ENCODE measurements around the gene NME4. TPM values are rescaled to one million over a fixed set of nuclear protein-coding genes. Genes with fewer than 3 reads are reported as not detected.

The NME4 gene
- total and polyA plus RNA-seq, 4 experiments from 2014 or later = 34.9 to 61.7 (median 44.9) TPM

DNA sequence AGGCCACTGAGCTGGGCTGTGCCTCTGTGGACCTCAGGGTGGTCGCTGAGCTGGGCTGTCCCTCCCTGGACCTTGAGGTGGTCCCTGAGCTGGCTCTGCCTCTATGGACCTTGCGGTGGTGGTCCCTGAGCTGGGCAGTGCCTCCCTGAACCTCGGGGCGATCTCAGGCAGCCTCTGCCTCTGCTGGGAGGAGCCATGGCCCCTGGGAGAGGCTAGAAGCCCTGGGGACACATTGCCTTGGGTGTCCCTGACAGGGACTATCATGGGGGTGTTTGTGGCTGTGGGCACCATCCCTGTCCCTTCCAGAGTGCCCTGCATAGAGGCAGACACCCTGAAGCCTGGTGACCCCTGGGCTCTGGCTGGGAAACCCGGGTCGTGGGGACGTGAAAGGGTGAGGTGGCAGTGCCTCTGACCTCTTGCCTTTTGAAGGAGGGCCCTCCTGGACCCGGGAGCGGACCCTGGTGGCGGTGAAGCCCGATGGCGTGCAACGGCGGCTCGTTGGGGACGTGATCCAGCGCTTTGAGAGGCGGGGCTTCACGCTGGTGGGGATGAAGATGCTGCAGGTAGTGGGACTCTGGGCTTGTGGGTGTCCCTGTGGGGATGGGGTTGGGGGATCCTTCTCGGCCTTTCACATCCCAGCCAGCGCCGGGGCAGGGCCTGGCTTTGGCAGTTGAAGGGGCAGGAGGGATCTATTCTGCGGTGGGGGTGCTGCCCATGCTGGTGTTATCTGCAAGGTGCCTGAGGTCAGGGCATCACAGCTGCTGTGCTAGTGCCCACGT, 1.8 kb downstream of the NME4 start:
- H3K4me1 Mint-ChIP-seq = peaks cover 12 to 32% (median 18%) of the 10 kb centered on the region in 4 donors
- no peak overlapping the region for H3K27ac ChIP-seq (ENCODE audit: low read depth, low read length)
- no peaks in the 10 kb centered on the region for H3K27me3 ChIP-seq (ENCODE audit: insufficient read depth, low read length)
- POLR2A ChIA-PET (ENCODE audit: partially characterized antibody) = interaction anchor here (1.0 to 3.8 kb wide), 3 partner anchors 11 to 129 kb away, joined by 3 to 35 read pairs (median 4); partner anchors contain the start of genes CAPN15 and PGAP6
- H3K27ac Mint-ChIP-seq = peak overlapping the region in 5 of 7 donors; percentile 46 to 91 (median 57)
- no peaks in the 10 kb centered on the region for H3K36me3 ChIP-seq (ENCODE audit: insufficient read depth, low read length)
- H3K27me3 Mint-ChIP-seq = no peaks in the 10 kb centered on the region
- peak overlapping the region; percentile 48 to 77 (median 68) for H3K4me3 Mint-ChIP-seq
- H3K9me3 Mint-ChIP-seq = no peaks in the 10 kb centered on the region
- no peak for DNase-seq
- CTCF ChIA-PET (ENCODE audit: partially characterized antibody) = no interaction called here
- H3K4me3 ChIP-seq (ENCODE audit: low read length in 2 of 2) = no peak overlapping the region
- H3K36me3 Mint-ChIP-seq = peaks cover 0 to 4% of the 10 kb centered on the region in 2 donors
- intact Hi-C loops (cut with micrococcal nuclease) = no loop called here
- peaks cover 20% of the 10 kb centered on the region for H3K4me1 ChIP-seq (ENCODE audit: insufficient read depth, low read length)
- H3K9me3 ChIP-seq (ENCODE audit: control insufficient read depth in 1 of 2, low read length in 2 of 2) = no peaks in the 10 kb centered on the region

DNA sequence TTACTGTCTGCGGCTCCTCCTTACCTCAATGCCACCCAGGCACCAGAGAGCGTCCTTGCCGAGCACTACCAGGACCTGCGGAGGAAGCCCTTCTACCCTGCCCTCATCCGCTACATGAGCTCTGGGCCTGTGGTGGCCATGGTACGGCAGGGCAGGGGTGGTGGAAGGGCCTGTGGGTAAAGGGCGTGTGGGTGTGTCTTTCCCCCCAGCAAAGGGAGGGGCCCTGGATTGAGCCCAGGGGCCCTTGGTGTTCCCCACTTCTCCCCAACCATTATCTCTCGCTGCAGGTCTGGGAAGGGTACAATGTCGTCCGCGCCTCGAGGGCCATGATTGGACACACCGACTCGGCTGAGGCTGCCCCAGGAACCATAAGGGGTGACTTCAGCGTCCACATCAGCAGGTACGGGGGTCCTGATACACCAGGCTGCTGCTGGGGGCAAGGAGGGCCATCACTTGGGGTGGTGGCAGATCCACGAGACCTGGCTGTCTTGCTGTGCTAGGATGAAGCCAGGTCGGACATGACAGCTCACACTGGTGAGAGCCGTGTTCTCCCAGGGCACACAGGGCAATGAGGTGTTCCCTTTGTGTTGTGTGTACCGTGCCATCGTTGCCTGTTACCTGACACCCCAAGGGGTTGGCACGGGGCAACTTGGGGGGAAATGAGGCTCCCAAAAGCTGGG, 2.5 kb downstream of the NME4 start:
- Mint-ChIP-seq H3K27ac (peak overlapping the region in 5 of 7 donors; percentile 12 to 91 (median 57)), H3K36me3 (peaks cover 0 to 4% of the 10 kb centered on the region in 2 donors), H3K4me3 (peak overlapping the region in 7 of 8 donors; percentile 36 to 94 (median 62)), H3K9me3 (no peaks in the 10 kb centered on the region), H3K27me3 (no peaks in the 10 kb centered on the region), H3K4me1 (peaks cover 12 to 32% (median 18%) of the 10 kb centered on the region in 4 donors)
- peaks cover 20% of the 10 kb centered on the region for H3K4me1 ChIP-seq (ENCODE audit: insufficient read depth, low read length)
- no peak for DNase-seq
- ChIA-PET POLR2A (ENCODE audit: partially characterized antibody) (interaction anchor here (1.0 to 4.1 kb wide), 5 partner anchors 11 to 236 kb away, joined by 3 to 35 read pairs (median 4); partner anchors contain the start of genes CAPN15, METTL26, PGAP6 and RAB11FIP3), CTCF (ENCODE audit: partially characterized antibody) (interaction anchor here (2.3 kb wide), 1 partner anchor 8 kb away, joined by 7 read pairs; no protein-coding TSS in a partner anchor)
- no peak overlapping the region for H3K4me3 ChIP-seq (ENCODE audit: low read length in 2 of 2)
- no peaks in the 10 kb centered on the region for H3K36me3 ChIP-seq (ENCODE audit: insufficient read depth, low read length)
- no peak overlapping the region for H3K27ac ChIP-seq (ENCODE audit: low read depth, low read length)
- intact Hi-C loops (cut with micrococcal nuclease) = no loop called here
- no peaks in the 10 kb centered on the region for H3K9me3 ChIP-seq (ENCODE audit: control insufficient read depth in 1 of 2, low read length in 2 of 2)
- no peaks in the 10 kb centered on the region for H3K27me3 ChIP-seq (ENCODE audit: insufficient read depth, low read length)

DNA sequence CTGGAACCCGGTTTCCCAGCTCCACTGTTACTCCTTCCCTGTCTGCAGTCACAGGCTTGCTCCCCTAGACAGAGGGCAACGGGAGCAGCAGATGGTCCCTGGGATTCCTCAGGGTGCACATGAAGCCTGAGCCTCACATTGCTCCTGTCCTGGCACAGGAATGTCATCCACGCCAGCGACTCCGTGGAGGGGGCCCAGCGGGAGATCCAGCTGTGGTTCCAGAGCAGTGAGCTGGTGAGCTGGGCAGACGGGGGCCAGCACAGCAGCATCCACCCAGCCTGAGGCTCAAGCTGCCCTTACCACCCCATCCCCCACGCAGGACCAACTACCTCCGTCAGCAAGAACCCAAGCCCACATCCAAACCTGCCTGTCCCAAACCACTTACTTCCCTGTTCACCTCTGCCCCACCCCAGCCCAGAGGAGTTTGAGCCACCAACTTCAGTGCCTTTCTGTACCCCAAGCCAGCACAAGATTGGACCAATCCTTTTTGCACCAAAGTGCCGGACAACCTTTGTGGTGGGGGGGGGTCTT, 3.1 kb downstream of the NME4 start:
- H3K4me3 Mint-ChIP-seq = peak overlapping the region; percentile 88 to 94 (median 89)
- Histone ChIP-seq H3K36me3 (ENCODE audit: insufficient read depth, low read length) (no peaks in the 10 kb centered on the region), H3K4me3 (ENCODE audit: low read length in 2 of 2) (peak overlapping the region in 1 of 2 donors; percentile 68), H3K27ac (ENCODE audit: low read depth, low read length) (peak overlapping the region; percentile 79), H3K4me1 (ENCODE audit: insufficient read depth, low read length) (peaks cover 20% of the 10 kb centered on the region), H3K9me3 (ENCODE audit: control insufficient read depth in 1 of 2, low read length in 2 of 2) (no peaks in the 10 kb centered on the region), H3K27me3 (ENCODE audit: insufficient read depth, low read length) (no peaks in the 10 kb centered on the region)
- CTCF ChIA-PET (ENCODE audit: partially characterized antibody) = interaction anchor here (2.3 kb wide), 1 partner anchor 8 kb away, joined by 7 read pairs; no protein-coding TSS in a partner anchor
- POLR2A ChIA-PET (ENCODE audit: partially characterized antibody) = interaction anchor here (1.3 to 4.1 kb wide), 9 partner anchors 8 to 236 kb away, joined by 3 to 35 read pairs (median 7); partner anchors contain the start of genes AXIN1, CAPN15, METTL26 and PGAP6
- H3K27ac Mint-ChIP-seq = peak overlapping the region; percentile 6 to 96 (median 95)
- no peaks in the 10 kb centered on the region for H3K27me3 Mint-ChIP-seq
- H3K4me1 Mint-ChIP-seq = peaks cover 12 to 32% (median 18%) of the 10 kb centered on the region in 4 donors
- intact Hi-C loops (cut with micrococcal nuclease) = no loop called here
- DNase-seq = no peak
- peaks cover 0 to 4% of the 10 kb centered on the region in 2 donors for H3K36me3 Mint-ChIP-seq
- H3K9me3 Mint-ChIP-seq = no peaks in the 10 kb centered on the region

DNA sequence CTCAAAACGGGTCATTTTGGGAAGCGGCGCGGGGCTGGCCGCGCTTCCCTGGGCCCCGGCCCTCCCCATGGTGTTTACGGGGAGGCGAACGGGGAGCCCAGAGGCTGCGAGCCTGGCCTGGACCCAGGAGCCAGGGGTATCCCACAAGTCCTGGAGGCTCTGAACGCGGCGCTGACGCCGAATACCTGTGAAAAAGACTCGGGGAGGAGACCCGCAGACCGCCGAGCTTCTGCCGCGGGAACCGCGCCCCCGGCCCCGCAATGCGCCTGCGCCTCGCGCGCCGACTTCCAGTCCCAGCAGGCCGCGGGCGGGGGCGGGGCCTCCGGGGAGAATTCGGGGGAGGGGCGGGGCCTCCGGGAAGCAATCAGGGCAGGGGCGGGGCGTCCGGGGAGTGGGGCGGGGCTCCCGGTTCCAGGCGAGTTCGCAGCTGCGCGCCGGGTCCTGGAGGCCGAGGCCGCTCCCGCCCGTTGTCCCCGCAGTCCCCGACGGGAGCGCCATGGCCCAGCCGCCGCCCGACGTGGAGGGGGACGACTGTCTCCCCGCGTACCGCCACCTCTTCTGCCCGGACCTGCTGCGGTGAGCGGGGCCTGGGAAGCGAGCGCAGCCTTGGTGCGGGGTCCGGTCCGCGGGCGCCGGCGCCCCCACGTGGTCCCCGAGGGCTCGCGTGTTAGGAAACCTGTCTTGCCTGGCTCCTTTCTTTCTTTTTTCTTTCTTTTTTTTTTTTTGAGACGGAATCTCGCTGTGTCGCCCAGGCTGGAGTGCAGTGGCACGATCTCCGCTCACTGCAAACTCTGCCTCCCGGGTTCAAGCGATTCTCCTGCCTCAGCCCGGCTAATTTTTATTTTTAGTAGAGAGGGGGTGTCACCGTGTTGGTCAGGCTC, 4.7 kb downstream of the NME4 start, which contains the start of gene DECR2:
TSS of gene DECR2 (plus strand) at position 418 of the 881 bp plus-strand sequence. CDS start at position 497, 79 bp downstream.
- Histone ChIP-seq H3K4me1 (ENCODE audit: insufficient read depth, low read length) (peaks cover 13% of the 10 kb centered on the region), H3K4me3 (ENCODE audit: low read length in 2 of 2) (peak within 1 kb of the TSS; percentile 61 to 68), H3K27me3 (ENCODE audit: insufficient read depth, low read length) (no peaks in the 10 kb centered on the region), H3K9me3 (ENCODE audit: control insufficient read depth in 1 of 2, low read length in 2 of 2) (no peaks in the 10 kb centered on the region), H3K36me3 (ENCODE audit: insufficient read depth, low read length) (no peaks in the 10 kb centered on the region), H3K27ac (ENCODE audit: low read depth, low read length) (peak within 1 kb of the TSS; percentile 79)
- Mint-ChIP-seq H3K27me3 (no peaks in the 10 kb centered on the region), H3K4me1 (peaks cover 6 to 25% (median 11%) of the 10 kb centered on the region in 4 donors), H3K9me3 (no peaks in the 10 kb centered on the region), H3K4me3 (peak within 1 kb of the TSS; percentile 88 to 94 (median 89)), H3K27ac (peak within 1 kb of the TSS; percentile 88 to 96 (median 95)), H3K36me3 (peaks cover 0 to 3% of the 10 kb centered on the region in 2 donors)
- DNase-seq = peak; percentile 92 to 96 (median 94)
- intact Hi-C loops (cut with micrococcal nuclease) = loop anchor here (1.0 kb wide), 4 partner anchors 19 to 126 kb away; partner anchors contain the start of genes CAPN15 and RAB11FIP3
- ChIA-PET CTCF (ENCODE audit: partially characterized antibody) (interaction anchor here (0.7 to 2.3 kb wide), 3 partner anchors 10 to 31 kb away, joined by 3 to 7 read pairs (median 4); no protein-coding TSS in a partner anchor), POLR2A (ENCODE audit: partially characterized antibody) (interaction anchor here (1.0 to 4.1 kb wide), 10 partner anchors 9 to 189 kb away, joined by 3 to 35 read pairs (median 9); partner anchors contain the start of genes AXIN1, LUC7L, MRPL28 and PGAP6)

DNA sequence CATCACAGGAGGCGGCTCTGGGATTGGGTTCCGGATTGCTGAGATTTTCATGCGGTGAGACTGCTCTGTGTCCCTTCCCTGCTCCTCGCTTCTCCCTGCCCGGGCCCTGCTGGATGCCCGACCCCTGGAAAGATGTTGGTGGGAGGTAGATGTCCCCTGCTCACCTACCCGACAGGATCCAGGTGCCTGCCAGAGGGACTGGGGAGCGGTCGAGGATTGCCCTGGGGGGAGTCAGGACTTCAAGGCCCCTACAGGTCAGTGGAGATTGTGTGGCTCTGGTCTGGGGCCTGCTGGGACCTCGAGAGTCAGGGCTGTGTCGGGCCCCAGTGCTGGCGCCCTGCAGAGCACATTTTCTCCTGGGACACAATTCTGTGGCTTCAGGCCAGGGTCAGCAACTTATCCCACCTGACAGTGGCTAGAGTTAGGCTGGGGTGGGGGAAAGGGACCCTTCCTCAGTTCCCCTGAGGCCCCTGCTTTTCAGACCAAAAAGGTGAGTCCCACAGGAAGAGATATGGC, 8.0 kb downstream of the NME4 start:
- no peak overlapping the region for H3K4me3 ChIP-seq (ENCODE audit: low read length in 2 of 2)
- no peaks in the 10 kb centered on the region for H3K9me3 ChIP-seq (ENCODE audit: control insufficient read depth in 1 of 2, low read length in 2 of 2)
- no peak overlapping the region for H3K4me3 Mint-ChIP-seq
- H3K9me3 Mint-ChIP-seq = no peaks in the 10 kb centered on the region
- CTCF ChIA-PET (ENCODE audit: partially characterized antibody) = no interaction called here
- intact Hi-C loops (cut with micrococcal nuclease) = no loop called here
- no peaks in the 10 kb centered on the region for H3K27me3 Mint-ChIP-seq
- H3K36me3 ChIP-seq (ENCODE audit: insufficient read depth, low read length) = no peaks in the 10 kb centered on the region
- peaks cover 11% of the 10 kb centered on the region for H3K4me1 ChIP-seq (ENCODE audit: insufficient read depth, low read length)
- H3K27ac ChIP-seq (ENCODE audit: low read depth, low read length) = no peak overlapping the region
- H3K27me3 ChIP-seq (ENCODE audit: insufficient read depth, low read length) = no peaks in the 10 kb centered on the region
- peaks cover 0 to 2% of the 10 kb centered on the region in 2 donors for H3K36me3 Mint-ChIP-seq
- no peak for DNase-seq
- H3K27ac Mint-ChIP-seq = no peak overlapping the region
- H3K4me1 Mint-ChIP-seq = peaks cover 5 to 9% (median 7%) of the 10 kb centered on the region in 4 donors
- POLR2A ChIA-PET (ENCODE audit: partially characterized antibody) = interaction anchor here (1.3 kb wide), 1 partner anchor 20 kb away, joined by 3 read pairs; the partner anchor contains the start of gene RAB11FIP3
